Activated CD8-positive, alpha-beta memory T cell treated with anti-CD3 and anti-CD28 coated beads for 36 hours (primary cell): ENCODE data around the gene ZFX. TPM values are rescaled to one million over a fixed set of nuclear protein-coding genes. Genes with fewer than 3 reads are reported as not detected.

Source experiments
- CTCF ChIA-PET: fragments of 350-600 bp; sonication (Branson Sonifier 250); formaldehyde crosslinking; loops from one replicate; lab custom pipeline; 2021; ENCODE audit warnings: antibody characterized with exemption; lab: Charles Lee
- POLR2A ChIA-PET: fragments of 350-600 bp; sonication (Branson Sonifier 250); formaldehyde crosslinking; loops from one replicate; lab custom pipeline; 2021; ENCODE audit warnings: antibody characterized with exemption; lab: Charles Lee
- total RNA-seq, 2 experiments: library from RNA; stranded (reverse); gene quantifications; one replicate each; pipeline ENCODE4 v1.2.3, GENCODE V29; 2021

Gene ZFX
- total RNA-seq, 2 experiments from 2014 or later, result 30.9 to 32.1 TPM

DNA sequence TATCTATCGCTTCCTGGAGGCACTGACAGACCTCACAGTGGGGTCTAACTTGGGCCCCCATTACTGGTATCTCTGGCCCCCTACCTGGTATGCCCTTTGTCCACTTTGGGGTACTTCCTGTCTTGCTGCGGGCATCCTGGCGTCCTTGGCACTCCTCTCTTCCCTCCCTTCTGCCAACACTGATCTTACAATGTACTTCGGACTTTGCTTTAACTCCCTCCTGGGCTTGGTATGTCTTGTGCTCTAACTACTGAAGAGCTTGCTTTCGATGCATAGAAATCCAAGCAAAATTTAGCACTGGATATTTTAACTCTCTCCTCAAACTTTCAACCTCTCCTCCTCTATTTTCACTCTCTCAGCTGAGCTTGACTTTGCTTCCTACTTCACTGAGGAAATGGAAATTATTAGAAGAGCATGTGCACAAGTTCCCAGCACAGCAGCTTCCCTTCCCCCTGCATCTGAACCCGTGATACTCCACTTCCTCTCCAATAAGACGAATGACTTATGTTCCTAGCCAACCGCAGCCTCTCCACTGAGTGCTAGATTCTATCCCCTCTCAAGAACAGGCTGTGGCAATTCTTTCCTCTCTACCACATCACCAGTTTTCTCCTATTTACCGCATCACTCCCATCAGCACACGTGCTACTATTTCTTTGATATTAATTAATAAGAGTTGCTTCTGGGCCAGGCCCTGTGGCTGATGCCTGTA lies 111.5 kb downstream of the ZFX start:
- ChIA-PET POLR2A (interaction anchor here (0.6 kb wide), 1 partner anchor 207 kb away, joined by 4 read pairs; no protein-coding TSS in a partner anchor), CTCF (interaction anchor here (0.5 kb wide), 1 partner anchor 179 kb away, joined by 4 read pairs; no protein-coding TSS in a partner anchor)

DNA sequence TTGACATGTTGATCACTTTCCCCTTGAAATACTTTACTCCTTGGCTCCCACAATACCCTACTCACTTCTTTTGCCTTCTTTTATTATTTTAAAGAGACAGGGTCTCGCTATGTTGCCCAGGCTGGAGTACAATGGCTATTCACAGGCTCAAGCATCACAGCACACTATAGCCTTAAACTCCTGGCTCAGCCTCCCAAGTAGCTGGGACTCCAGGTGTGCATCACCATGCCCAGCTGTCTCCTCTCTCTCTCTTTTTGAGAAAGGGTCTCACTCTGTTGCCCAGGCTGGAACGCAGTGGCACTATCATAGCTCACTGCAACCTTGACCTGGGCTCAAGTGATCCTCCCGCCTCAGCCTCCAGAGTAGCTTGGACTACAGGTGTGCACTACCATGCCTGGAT lies 112.8 kb downstream of the ZFX start:
- CTCF ChIA-PET, result no interaction called here
- POLR2A ChIA-PET, result no interaction called here

GRCh38 chrX:24264383-24264782 lies 114.9 kb downstream of the ZFX start:
- CTCF ChIA-PET, result no interaction called here

More at GRCh38 chrX:24264383-24264782, 114.9 kb downstream of the ZFX start:
- POLR2A ChIA-PET, result no interaction called here

Other genes with a start within 250 kb of the ZFX start
- gene APOO, start 241.8 kb upstream of the ZFX start, total RNA-seq, result 10 to 100 TPM; 40.0 to 40.4 TPM
- gene CXorf58, start 241.7 kb upstream of the ZFX start, total RNA-seq, result not detected
- 1 to 10 TPM; 8.4 to 8.9 TPM for gene KLHL15, start 122.5 kb upstream of the ZFX start, total RNA-seq
- gene EIF2S3, start 94.8 kb upstream of the ZFX start, total RNA-seq, result 100 to 1,000 TPM; 321 to 323 TPM
- gene SUPT20HL2, start 164.3 kb downstream of the ZFX start, total RNA-seq, result not detected
- gene SUPT20HL1, start 210.9 kb downstream of the ZFX start, total RNA-seq, result under 1 TPM in 1 of 2 experiments, not detected in 1; 0.11 TPM